Measurements from ENCODE around the gene MR1.

Gene MR1

GRCh38 chr1:181033799-181034451 lies at the start of gene MR1:
TSS of gene MR1 (plus strand) at chr1:181033983. CDS start at chr1:181034008, 25 bp downstream.
- DNase-seq (ENCODE audit: low read depth) = peak; percentile 41
- H3K4me3 ChIP-seq (ENCODE audit: low read depth, low read length) = no peak within 1 kb of the TSS
- no peak for TF ChIP-seq CTCF (IDR thresholded peaks at IDR 0.05; ENCODE audit: low read depth, low read length, missing control alignments)

GRCh38 chr1:180988253-180988752 lies 45.5 kb upstream of the MR1 start:
- DNase-seq (ENCODE audit: low read depth) = peak; percentile 53
- TF ChIP-seq CTCF (IDR thresholded peaks at IDR 0.05; ENCODE audit: low read depth, low read length, missing control alignments) = no peak

More at GRCh38 chr1:181033799-181034451, at the start of gene MR1:
- in situ Hi-C loops (cut with HindIII; ENCODE audit: low sequenced_read_pairs) = loop anchor here (25.0 kb wide), 1 partner anchor 522 kb away; the partner anchor contains the start of gene ACBD6

GRCh38 chr1:180994262-180994661 lies 39.5 kb upstream of the MR1 start:
- TF ChIP-seq CTCF (IDR thresholded peaks at IDR 0.05; ENCODE audit: low read depth, low read length, missing control alignments) = no peak
- H3K4me3 ChIP-seq (ENCODE audit: low read depth, low read length) = no peak overlapping the region
- DNase-seq (ENCODE audit: low read depth) = no peak
- in situ Hi-C loops (cut with HindIII; ENCODE audit: low sequenced_read_pairs) = loop anchor here (5.0 kb wide), 1 partner anchor 98 kb away; no protein-coding TSS in a partner anchor

More at GRCh38 chr1:180988253-180988752, 45.5 kb upstream of the MR1 start:
- no peak overlapping the region for H3K4me3 ChIP-seq (ENCODE audit: low read depth, low read length)
- in situ Hi-C loops (cut with HindIII; ENCODE audit: low sequenced_read_pairs) = no loop called here

- no peak overlapping the region for H3K4me3 ChIP-seq (ENCODE audit: low read depth, low read length)
- in situ Hi-C loops (cut with HindIII; ENCODE audit: low sequenced_read_pairs) = no loop called here
- DNase-seq (ENCODE audit: low read depth) = no peak
- TF ChIP-seq CTCF (IDR thresholded peaks at IDR 0.05; ENCODE audit: low read depth, low read length, missing control alignments) = no peak
These were observed 35.8 kb upstream of the MR1 start for GRCh38 chr1:180997843-180998504.

- DNase-seq (ENCODE audit: low read depth) = no peak
- H3K4me3 ChIP-seq (ENCODE audit: low read depth, low read length) = no peak overlapping the region
- TF ChIP-seq CTCF (IDR thresholded peaks at IDR 0.05; ENCODE audit: low read depth, low read length, missing control alignments) = no peak
- in situ Hi-C loops (cut with HindIII; ENCODE audit: low sequenced_read_pairs) = loop anchor here (25.0 kb wide), 1 partner anchor 89 kb away; the partner anchor contains the start of gene KIAA1614
These were observed 32.5 kb upstream of the MR1 start for GRCh38 chr1:181001091-181001780.

- no peak for TF ChIP-seq CTCF (IDR thresholded peaks at IDR 0.05; ENCODE audit: low read depth, low read length, missing control alignments)
- no peak overlapping the region for H3K4me3 ChIP-seq (ENCODE audit: low read depth, low read length)
- in situ Hi-C loops (cut with HindIII; ENCODE audit: low sequenced_read_pairs) = loop anchor here (25.0 kb wide), 1 partner anchor 90 kb away; the partner anchor contains the start of gene KIAA1614
These were observed 31.1 kb upstream of the MR1 start for GRCh38 chr1:181002582-181003172.

More at GRCh38 chr1:181002582-181003172, 31.1 kb upstream of the MR1 start:
- DNase-seq (ENCODE audit: low read depth) = no peak

Data from astrocyte of the cerebellum (primary cell).